ENCODE results near the gene FARP1.

The FARP1 gene

GRCh38 chr13:98389319-98389718 is 246.4 kb downstream of the FARP1 start:
- H3K27ac ChIP-seq (ENCODE audit: insufficient read depth in 1 of 2, low read depth in 1 of 2, low read length in 2 of 2, poor library complexity in 1 of 2, severe bottlenecking in 2 of 2): no peak overlapping the region
- no peak overlapping the region for H3K4me3 ChIP-seq (ENCODE audit: control insufficient read depth in 1 of 7, extremely low read depth in 1 of 7, insufficient read depth in 4 of 7, low read depth in 2 of 7, low read length in 6 of 7)
- H3K9me3 ChIP-seq (ENCODE audit: control extremely low read depth in 1 of 5, control insufficient read depth in 4 of 5, insufficient read depth in 2 of 5, low read depth in 1 of 5, low read length in 4 of 5): no peaks in the 10 kb centered on the region
- CTCF ChIA-PET: no interaction called here
- H3K36me3 ChIP-seq (ENCODE audit: control insufficient read depth in 4 of 4, insufficient read depth in 4 of 4, low read length in 3 of 4): no peaks in the 10 kb centered on the region
- no peaks in the 10 kb centered on the region for H3K27me3 ChIP-seq (replicated peaks in 2 of 5; ENCODE audit: control insufficient read depth in 4 of 5, insufficient read depth in 5 of 5, low read length in 4 of 5)
- 86% methylated on average over 9 of the region's 9 CpGs for WGBS (ENCODE audit: insufficient coverage)
- DNase-seq: no peak
- POLR2A ChIA-PET: no interaction called here
- no peaks in the 10 kb centered on the region for H3K4me1 ChIP-seq (ENCODE audit: control extremely low read depth in 1 of 4, control insufficient read depth in 4 of 4, insufficient read depth in 4 of 4, low read length in 3 of 4)

- H3K27ac ChIP-seq (ENCODE audit: insufficient read depth in 1 of 2, low read depth in 1 of 2, low read length in 2 of 2, poor library complexity in 1 of 2, severe bottlenecking in 2 of 2): no peak overlapping the region
Observed at GRCh38 chr13:98390086-98390715, 247.3 kb downstream of the FARP1 start.

GRCh38 chr13:98393873-98394272 is 251.0 kb downstream of the FARP1 start:
- Histone ChIP-seq H3K9me3 (ENCODE audit: control extremely low read depth in 1 of 5, control insufficient read depth in 4 of 5, insufficient read depth in 2 of 5, low read depth in 1 of 5, low read length in 4 of 5) (no peaks in the 10 kb centered on the region), H3K27ac (ENCODE audit: insufficient read depth in 1 of 2, low read depth in 1 of 2, low read length in 2 of 2, poor library complexity in 1 of 2, severe bottlenecking in 2 of 2) (no peak overlapping the region), H3K36me3 (ENCODE audit: control insufficient read depth in 4 of 4, insufficient read depth in 4 of 4, low read length in 3 of 4) (no peaks in the 10 kb centered on the region), H3K4me3 (ENCODE audit: control insufficient read depth in 1 of 7, extremely low read depth in 1 of 7, insufficient read depth in 4 of 7, low read depth in 2 of 7, low read length in 6 of 7) (no peak overlapping the region), H3K27me3 (replicated peaks in 2 of 5; ENCODE audit: control insufficient read depth in 4 of 5, insufficient read depth in 5 of 5, low read length in 4 of 5) (no peaks in the 10 kb centered on the region), H3K4me1 (ENCODE audit: control extremely low read depth in 1 of 4, control insufficient read depth in 4 of 4, insufficient read depth in 4 of 4, low read length in 3 of 4) (no peaks in the 10 kb centered on the region)
- WGBS (ENCODE audit: insufficient coverage): 97% methylated on average over 11 of the region's 11 CpGs
- CTCF ChIA-PET: no interaction called here
- POLR2A ChIA-PET: no interaction called here
- no peak for DNase-seq

More at GRCh38 chr13:98390086-98390715, 247.3 kb downstream of the FARP1 start:
- DNase-seq: no peak
- Histone ChIP-seq H3K27me3 (replicated peaks in 2 of 5; ENCODE audit: control insufficient read depth in 4 of 5, insufficient read depth in 5 of 5, low read length in 4 of 5) (no peaks in the 10 kb centered on the region), H3K9me3 (ENCODE audit: control extremely low read depth in 1 of 5, control insufficient read depth in 4 of 5, insufficient read depth in 2 of 5, low read depth in 1 of 5, low read length in 4 of 5) (no peaks in the 10 kb centered on the region), H3K36me3 (ENCODE audit: control insufficient read depth in 4 of 4, insufficient read depth in 4 of 4, low read length in 3 of 4) (no peaks in the 10 kb centered on the region), H3K4me1 (ENCODE audit: control extremely low read depth in 1 of 4, control insufficient read depth in 4 of 4, insufficient read depth in 4 of 4, low read length in 3 of 4) (no peaks in the 10 kb centered on the region), H3K4me3 (ENCODE audit: control insufficient read depth in 1 of 7, extremely low read depth in 1 of 7, insufficient read depth in 4 of 7, low read depth in 2 of 7, low read length in 6 of 7) (no peak overlapping the region)
- CTCF ChIA-PET: no interaction called here
- POLR2A ChIA-PET: no interaction called here
- WGBS (ENCODE audit: insufficient coverage): 100% methylated on average over 11 of the region's 11 CpGs

GRCh38 chr13:98394820-98395510 is 252.1 kb downstream of the FARP1 start:
- no peak for DNase-seq
- no peak overlapping the region for H3K27ac ChIP-seq (ENCODE audit: insufficient read depth in 1 of 2, low read depth in 1 of 2, low read length in 2 of 2, poor library complexity in 1 of 2, severe bottlenecking in 2 of 2)
- H3K4me1 ChIP-seq (ENCODE audit: control extremely low read depth in 1 of 4, control insufficient read depth in 4 of 4, insufficient read depth in 4 of 4, low read length in 3 of 4): no peaks in the 10 kb centered on the region
- no peaks in the 10 kb centered on the region for H3K36me3 ChIP-seq (ENCODE audit: control insufficient read depth in 4 of 4, insufficient read depth in 4 of 4, low read length in 3 of 4)
- ChIA-PET POLR2A (interaction anchor here (0.6 kb wide), 1 partner anchor 30 kb away, joined by 3 read pairs; no protein-coding TSS in a partner anchor), CTCF (no interaction called here)
- H3K4me3 ChIP-seq (ENCODE audit: control insufficient read depth in 1 of 7, extremely low read depth in 1 of 7, insufficient read depth in 4 of 7, low read depth in 2 of 7, low read length in 6 of 7): no peak overlapping the region
- H3K9me3 ChIP-seq (ENCODE audit: control extremely low read depth in 1 of 5, control insufficient read depth in 4 of 5, insufficient read depth in 2 of 5, low read depth in 1 of 5, low read length in 4 of 5): no peaks in the 10 kb centered on the region
- 97% methylated on average over 36 of the region's 37 CpGs for WGBS (ENCODE audit: insufficient coverage)
- H3K27me3 ChIP-seq (replicated peaks in 2 of 5; ENCODE audit: control insufficient read depth in 4 of 5, insufficient read depth in 5 of 5, low read length in 4 of 5): no peaks in the 10 kb centered on the region

- H3K36me3 ChIP-seq (ENCODE audit: control insufficient read depth in 4 of 4, insufficient read depth in 4 of 4, low read length in 3 of 4): no peaks in the 10 kb centered on the region
- no peak overlapping the region for H3K4me3 ChIP-seq (ENCODE audit: control insufficient read depth in 1 of 7, extremely low read depth in 1 of 7, insufficient read depth in 4 of 7, low read depth in 2 of 7, low read length in 6 of 7)
- POLR2A ChIA-PET: no interaction called here
- CTCF ChIA-PET: no interaction called here
- H3K27me3 ChIP-seq (replicated peaks in 2 of 5; ENCODE audit: control insufficient read depth in 4 of 5, insufficient read depth in 5 of 5, low read length in 4 of 5): no peaks in the 10 kb centered on the region
- H3K9me3 ChIP-seq (ENCODE audit: control extremely low read depth in 1 of 5, control insufficient read depth in 4 of 5, insufficient read depth in 2 of 5, low read depth in 1 of 5, low read length in 4 of 5): no peaks in the 10 kb centered on the region
- no peak overlapping the region for H3K27ac ChIP-seq (ENCODE audit: insufficient read depth in 1 of 2, low read depth in 1 of 2, low read length in 2 of 2, poor library complexity in 1 of 2, severe bottlenecking in 2 of 2)
- H3K4me1 ChIP-seq (ENCODE audit: control extremely low read depth in 1 of 4, control insufficient read depth in 4 of 4, insufficient read depth in 4 of 4, low read length in 3 of 4): no peaks in the 10 kb centered on the region
- 96% methylated on average over 16 of the region's 16 CpGs for WGBS (ENCODE audit: insufficient coverage)
- DNase-seq: no peak
Observed at GRCh38 chr13:98396071-98396710, 253.3 kb downstream of the FARP1 start.

GRCh38 chr13:98397221-98397620 is 254.3 kb downstream of the FARP1 start:
- Histone ChIP-seq H3K36me3 (ENCODE audit: control insufficient read depth in 4 of 4, insufficient read depth in 4 of 4, low read length in 3 of 4) (no peaks in the 10 kb centered on the region), H3K27me3 (replicated peaks in 2 of 5; ENCODE audit: control insufficient read depth in 4 of 5, insufficient read depth in 5 of 5, low read length in 4 of 5) (peaks cover 0 to 2% (median 0%) of the 10 kb centered on the region in 5 experiments), H3K4me1 (ENCODE audit: control extremely low read depth in 1 of 4, control insufficient read depth in 4 of 4, insufficient read depth in 4 of 4, low read length in 3 of 4) (no peaks in the 10 kb centered on the region), H3K27ac (ENCODE audit: insufficient read depth in 1 of 2, low read depth in 1 of 2, low read length in 2 of 2, poor library complexity in 1 of 2, severe bottlenecking in 2 of 2) (no peak overlapping the region), H3K9me3 (ENCODE audit: control extremely low read depth in 1 of 5, control insufficient read depth in 4 of 5, insufficient read depth in 2 of 5, low read depth in 1 of 5, low read length in 4 of 5) (no peaks in the 10 kb centered on the region), H3K4me3 (ENCODE audit: control insufficient read depth in 1 of 7, extremely low read depth in 1 of 7, insufficient read depth in 4 of 7, low read depth in 2 of 7, low read length in 6 of 7) (no peak overlapping the region)
- 100% methylated on average over 1 of the region's 1 CpG for WGBS (ENCODE audit: insufficient coverage)
- no peak for DNase-seq
- POLR2A ChIA-PET: no interaction called here
- CTCF ChIA-PET: no interaction called here

GRCh38 chr13:98397861-98398260 is 255.0 kb downstream of the FARP1 start:
- Histone ChIP-seq H3K9me3 (ENCODE audit: control extremely low read depth in 1 of 5, control insufficient read depth in 4 of 5, insufficient read depth in 2 of 5, low read depth in 1 of 5, low read length in 4 of 5) (no peaks in the 10 kb centered on the region), H3K4me1 (ENCODE audit: control extremely low read depth in 1 of 4, control insufficient read depth in 4 of 4, insufficient read depth in 4 of 4, low read length in 3 of 4) (no peaks in the 10 kb centered on the region), H3K27ac (ENCODE audit: insufficient read depth in 1 of 2, low read depth in 1 of 2, low read length in 2 of 2, poor library complexity in 1 of 2, severe bottlenecking in 2 of 2) (no peak overlapping the region), H3K36me3 (ENCODE audit: control insufficient read depth in 4 of 4, insufficient read depth in 4 of 4, low read length in 3 of 4) (no peaks in the 10 kb centered on the region), H3K27me3 (replicated peaks in 2 of 5; ENCODE audit: control insufficient read depth in 4 of 5, insufficient read depth in 5 of 5, low read length in 4 of 5) (peaks cover 0 to 2% (median 0%) of the 10 kb centered on the region in 5 experiments), H3K4me3 (ENCODE audit: control insufficient read depth in 1 of 7, extremely low read depth in 1 of 7, insufficient read depth in 4 of 7, low read depth in 2 of 7, low read length in 6 of 7) (no peak overlapping the region)
- CTCF ChIA-PET: no interaction called here
- 100% methylated on average over 7 of the region's 7 CpGs for WGBS (ENCODE audit: insufficient coverage)
- no peak for DNase-seq
- POLR2A ChIA-PET: interaction anchor here (0.6 kb wide), 1 partner anchor 489 kb away, joined by 4 read pairs; no protein-coding TSS in a partner anchor
